ENCODE measurements around the gene SH3GLB2. TPM values are rescaled to one million over a fixed set of nuclear protein-coding genes. Genes with fewer than 3 reads are reported as not detected.

Gene SH3GLB2
- total and polyA plus RNA-seq, 4 donors, result 5.0 to 26.9 (median 18.3) TPM

GRCh38 chr9:129073404-129073803 is 45.3 kb upstream of the SH3GLB2 start:
- no peaks in the 10 kb centered on the region for H3K36me3 ChIP-seq (ENCODE audit: control insufficient read depth in 4 of 4, insufficient read depth in 3 of 4, low read depth in 1 of 4, low read length in 3 of 4)
- DNase-seq (ENCODE audit: low spot score), result no peak
- no peak overlapping the region for H3K9ac ChIP-seq (ENCODE audit: low read depth in 1 of 2, low read length in 2 of 2)
- H3K9me3 ChIP-seq (ENCODE audit: control insufficient read depth in 4 of 4, low read length in 3 of 4), result no peaks in the 10 kb centered on the region
- no peak for TF ChIP-seq JUND (IDR thresholded peaks at IDR 0.05)
- no peaks in the 10 kb centered on the region for H3K27me3 ChIP-seq (ENCODE audit: control insufficient read depth in 4 of 4, insufficient read depth in 4 of 4, low read length in 3 of 4)
- H3K4me3 ChIP-seq (ENCODE audit: low read depth in 1 of 3, low read length in 3 of 3), result no peak overlapping the region
- 86% methylated on average over 8 of the region's 8 CpGs for WGBS
- H3K4me1 ChIP-seq (ENCODE audit: control insufficient read depth in 4 of 4, insufficient read depth in 4 of 4, low read length in 3 of 4), result peaks cover 25 to 65% (median 52%) of the 10 kb centered on the region in 4 donors
- no peak overlapping the region for H3K27ac ChIP-seq (ENCODE audit: low read depth in 1 of 2, low read length in 2 of 2)

GRCh38 chr9:129072171-129072570 is 44.0 kb upstream of the SH3GLB2 start:
- Histone ChIP-seq H3K4me3 (ENCODE audit: low read depth in 1 of 3, low read length in 3 of 3) (no peak overlapping the region), H3K36me3 (ENCODE audit: control insufficient read depth in 4 of 4, insufficient read depth in 3 of 4, low read depth in 1 of 4, low read length in 3 of 4) (peaks cover 0 to 6% (median 0%) of the 10 kb centered on the region in 4 donors), H3K9ac (ENCODE audit: low read depth in 1 of 2, low read length in 2 of 2) (no peak overlapping the region), H3K9me3 (ENCODE audit: control insufficient read depth in 4 of 4, low read length in 3 of 4) (no peaks in the 10 kb centered on the region), H3K27ac (ENCODE audit: low read depth in 1 of 2, low read length in 2 of 2) (no peak overlapping the region), H3K4me1 (ENCODE audit: control insufficient read depth in 4 of 4, insufficient read depth in 4 of 4, low read length in 3 of 4) (peaks cover 25 to 65% (median 48%) of the 10 kb centered on the region in 4 donors), H3K27me3 (ENCODE audit: control insufficient read depth in 4 of 4, insufficient read depth in 4 of 4, low read length in 3 of 4) (no peaks in the 10 kb centered on the region)
- DNase-seq (ENCODE audit: low spot score), result peak; percentile 52
- WGBS, result 63% methylated on average over 9 of the region's 9 CpGs
- TF ChIP-seq FOXA2 (IDR thresholded peaks at IDR 0.05) (no peak), YY1 (IDR thresholded peaks at IDR 0.05) (no peak), HNF4A (conservative IDR thresholded peaks at IDR 0.05) (peak in 1 of 2 donors; percentile 22), NR2F2 (IDR thresholded peaks at IDR 0.05) (no peak), RXRA (IDR thresholded peaks at IDR 0.05) (no peak), EGR1 (IDR thresholded peaks at IDR 0.05; ENCODE audit: low read depth in 2 of 2) (no peak), JUND (IDR thresholded peaks at IDR 0.05) (no peak), TAF1 (conservative IDR thresholded peaks at IDR 0.05) (no peak)

- Histone ChIP-seq H3K27ac (ENCODE audit: low read depth in 1 of 2, low read length in 2 of 2) (no peak overlapping the region), H3K4me3 (ENCODE audit: low read depth in 1 of 3, low read length in 3 of 3) (no peak overlapping the region), H3K9me3 (ENCODE audit: control insufficient read depth in 4 of 4, low read length in 3 of 4) (no peaks in the 10 kb centered on the region), H3K36me3 (ENCODE audit: control insufficient read depth in 4 of 4, insufficient read depth in 3 of 4, low read depth in 1 of 4, low read length in 3 of 4) (peaks cover 0 to 6% (median 0%) of the 10 kb centered on the region in 4 donors), H3K9ac (ENCODE audit: low read depth in 1 of 2, low read length in 2 of 2) (no peak overlapping the region), H3K4me1 (ENCODE audit: control insufficient read depth in 4 of 4, insufficient read depth in 4 of 4, low read length in 3 of 4) (peaks cover 23 to 59% (median 43%) of the 10 kb centered on the region in 4 donors), H3K27me3 (ENCODE audit: control insufficient read depth in 4 of 4, insufficient read depth in 4 of 4, low read length in 3 of 4) (no peaks in the 10 kb centered on the region)
- WGBS, result 67% methylated on average over 10 of the region's 10 CpGs
- no peak for TF ChIP-seq FOXA2 (IDR thresholded peaks at IDR 0.05)
- no peak for TF ChIP-seq REST (IDR thresholded peaks at IDR 0.05)
- no peak for TF ChIP-seq HNF4A (conservative IDR thresholded peaks at IDR 0.05)
- TF ChIP-seq SP1 (IDR thresholded peaks at IDR 0.05), result no peak
- no peak for TF ChIP-seq RXRA (IDR thresholded peaks at IDR 0.05)
- TF ChIP-seq RAD21 (IDR thresholded peaks at IDR 0.05), result no peak
- TF ChIP-seq HNF4G (IDR thresholded peaks at IDR 0.05), result no peak
- no peak for TF ChIP-seq MAX (IDR thresholded peaks at IDR 0.05)
- no peak for TF ChIP-seq FOXA1 (IDR thresholded peaks at IDR 0.05)
- TF ChIP-seq CTCF (IDR thresholded peaks at IDR 0.05; ENCODE audit: low read depth, low read length, missing input control), result no peak
- TF ChIP-seq NR2F2 (IDR thresholded peaks at IDR 0.05), result no peak
- TF ChIP-seq GABPA (IDR thresholded peaks at IDR 0.05 in 1 of 2, conservative IDR thresholded peaks at IDR 0.05 in 1 of 2), result no peak
- TF ChIP-seq YY1 (IDR thresholded peaks at IDR 0.05), result no peak
- no peak for TF ChIP-seq ATF3 (IDR thresholded peaks at IDR 0.05)
- no peak for TF ChIP-seq ZBTB33 (IDR thresholded peaks at IDR 0.05)
- TF ChIP-seq EGR1 (IDR thresholded peaks at IDR 0.05; ENCODE audit: low read depth in 2 of 2), result no peak
- no peak for TF ChIP-seq JUND (IDR thresholded peaks at IDR 0.05)
- TF ChIP-seq TAF1 (conservative IDR thresholded peaks at IDR 0.05), result no peak
- DNase-seq (ENCODE audit: low spot score), result peak; percentile 58
These were observed 43.5 kb upstream of the SH3GLB2 start for GRCh38 chr9:129071526-129072126.

Measured in liver (tissue), 9 donors.